HG02588 (cell line): Measurements from ENCODE around the gene C1R.
"Not testable (repeated sequence)": the region's sequence is repeated elsewhere in the genome, so short reads cannot be mapped to it uniquely, and the experiment has no call there.

Experiments
- ATAC-seq: cut with Tn5 transposase; IDR thresholded peaks from one replicate; pipeline ENCODE4 v1.9.1; 2021; ENCODE audit warnings: mild to moderate bottlenecking, moderate library complexity; ENCODE audit not compliant: unreplicated experiment

The C1R gene

GRCh38 chr12:7069386-7069785 is 22.9 kb downstream of the C1R start:
- no peak for ATAC-seq

GRCh38 chr12:7068994-7069346 is 23.3 kb downstream of the C1R start:
- ATAC-seq = no peak

- no peak for ATAC-seq
Measured at GRCh38 chr12:7068240-7068993, 23.8 kb downstream of the C1R start.

- no peak for ATAC-seq
Measured at GRCh38 chr12:7067096-7067495, 25.1 kb downstream of the C1R start.

- no peak for ATAC-seq
Measured at GRCh38 chr12:7066596-7066995, 25.6 kb downstream of the C1R start.

- no peak for ATAC-seq
Measured at GRCh38 chr12:7065073-7065623, 27.1 kb downstream of the C1R start.

GRCh38 chr12:7064516-7064915 is 27.7 kb downstream of the C1R start:
- ATAC-seq = no peak

GRCh38 chr12:7061596-7061995 is 30.6 kb downstream of the C1R start:
- no peak for ATAC-seq

GRCh38 chr12:7061138-7061537 is 31.1 kb downstream of the C1R start:
- ATAC-seq = no peak

GRCh38 chr12:7060353-7060954 is 31.8 kb downstream of the C1R start, which contains the start of gene C1S:
Gene C1S (plus strand): TSS chr12:7060718. CDS start chr12:7061913, 1,195 bp downstream.
- no peak for ATAC-seq

GRCh38 chr12:7059780-7060179 is 32.5 kb downstream of the C1R start:
- no peak for ATAC-seq

GRCh38 chr12:7058850-7059395 is 33.3 kb downstream of the C1R start:
- no peak for ATAC-seq

- no peak for ATAC-seq
Measured at GRCh38 chr12:7058163-7058845, 33.9 kb downstream of the C1R start.

GRCh38 chr12:7055736-7056135 is 36.5 kb downstream of the C1R start:
- not testable (repeated sequence) for ATAC-seq

- ATAC-seq = no peak
Measured at GRCh38 chr12:7054925-7055324, 37.3 kb downstream of the C1R start.

GRCh38 chr12:7049973-7050372 is 42.3 kb downstream of the C1R start:
- ATAC-seq = not testable (repeated sequence)

GRCh38 chr12:7049445-7049951 is 42.7 kb downstream of the C1R start:
- ATAC-seq = not testable (repeated sequence)

GRCh38 chr12:7047306-7047705 is 44.9 kb downstream of the C1R start:
- no peak for ATAC-seq

GRCh38 chr12:7046383-7047105 is 45.7 kb downstream of the C1R start:
- ATAC-seq = no peak

GRCh38 chr12:7045913-7046312 is 46.3 kb downstream of the C1R start:
- no peak for ATAC-seq

GRCh38 chr12:7042842-7043241 is 49.4 kb downstream of the C1R start:
- no peak for ATAC-seq
